ENCODE measurements around the gene IL18R1. TPM values are rescaled to one million over a fixed set of nuclear protein-coding genes. Genes with fewer than 3 reads are reported as not detected.
"Not testable (repeated sequence)": the region's sequence is repeated elsewhere in the genome, so short reads cannot be mapped to it uniquely, and the experiment has no call there.

The IL18R1 gene
- total and polyA plus RNA-seq, 2 donors (not counting 3 experiments of a cell fraction or from before 2014, with no cell fraction given) = 2.9 to 3.6 TPM

- DNase-seq (ENCODE audit: low read depth, low spot score) = no peak
- no peaks in the 10 kb centered on the region for H4K20me1 ChIP-seq (replicated peaks; ENCODE audit: control insufficient read depth, extremely low read depth, insufficient read depth, low read length)
- ChIA-PET POLR2A (no interaction called here), CTCF (no interaction called here)
- no peak overlapping the region for H3K9ac ChIP-seq (replicated peaks; ENCODE audit: extremely low read depth, insufficient read depth, low read length)
- no TSS peak for BruUV-seq (replicated peaks)
- H3K4me3 ChIP-seq (replicated peaks in 1 of 3; ENCODE audit: insufficient read depth in 1 of 3, low read depth in 1 of 3, low read length in 3 of 3) = no peak overlapping the region
- H3K27me3 ChIP-seq (ENCODE audit: control insufficient read depth in 2 of 2, insufficient read depth in 2 of 2, low read length in 2 of 2) = no peaks in the 10 kb centered on the region
- H3K79me2 ChIP-seq (ENCODE audit: control insufficient read depth, insufficient read depth, low read length) = no peaks in the 10 kb centered on the region
- H3K9me1 ChIP-seq (replicated peaks; ENCODE audit: control insufficient read depth, extremely low read depth, insufficient read depth, low read length) = no peaks in the 10 kb centered on the region
- no peak for FAIRE-seq
- no peak overlapping the region for H2AFZ ChIP-seq (ENCODE audit: low read depth, low read length)
- H3K9me3 ChIP-seq (replicated peaks; ENCODE audit: control insufficient read depth, insufficient read depth, low read length) = no peaks in the 10 kb centered on the region
- TF ChIP-seq POLR2A (IDR thresholded peaks at IDR 0.05; ENCODE audit: low read depth, low read length) (no peak), EZH2 (IDR thresholded peaks at IDR 0.05; ENCODE audit: borderline replicate concordance, low read depth, low read length, severe bottlenecking) (no peak), JUN (IDR thresholded peaks at IDR 0.05; ENCODE audit: borderline replicate concordance, insufficient read depth, insufficient read length, low read depth) (no peak), FOS (IDR thresholded peaks at IDR 0.05; ENCODE audit: borderline replicate concordance, insufficient read depth, low read length) (no peak), GATA2 (IDR thresholded peaks at IDR 0.05; ENCODE audit: insufficient read depth, insufficient read length, low read depth, low read length) (no peak), MAX (IDR thresholded peaks at IDR 0.05; ENCODE audit: insufficient read depth, insufficient read length) (no peak)
- intact Hi-C loops (cut with micrococcal nuclease) (no loop called here), dilution Hi-C loops (cut with MboI; ENCODE audit: extremely low pct_ligation_motif_present, low sequenced_read_pairs) (no loop called here)
- no peak overlapping the region for H3K4me2 ChIP-seq (ENCODE audit: insufficient read depth, low read length)
- peaks cover 34% of the 10 kb centered on the region for H3K4me1 ChIP-seq (ENCODE audit: control insufficient read depth, extremely low read depth, insufficient read depth, low read length)
- H3K27ac ChIP-seq (ENCODE audit: insufficient read depth, low read depth, low read length) = no peak overlapping the region
- H3K36me3 ChIP-seq (ENCODE audit: control insufficient read depth in 2 of 2, extremely low read depth in 1 of 2, insufficient read depth in 2 of 2, low read length in 2 of 2) = no peaks in the 10 kb centered on the region
These were observed 37.2 kb upstream of the IL18R1 start for GRCh38 chr2:102318437-102318836.

GRCh38 chr2:102321941-102322719, 33.5 kb upstream of the IL18R1 start:
- no peak for FAIRE-seq

GRCh38 chr2:102324914-102325313, 30.7 kb upstream of the IL18R1 start:
- H3K4me3 ChIP-seq (replicated peaks in 1 of 3; ENCODE audit: insufficient read depth in 1 of 3, low read depth in 1 of 3, low read length in 3 of 3); H3K27ac ChIP-seq (ENCODE audit: insufficient read depth, low read depth, low read length); H3K36me3 ChIP-seq (ENCODE audit: control insufficient read depth in 2 of 2, extremely low read depth in 1 of 2, insufficient read depth in 2 of 2, low read length in 2 of 2); H3K27me3 ChIP-seq (ENCODE audit: control insufficient read depth in 2 of 2, insufficient read depth in 2 of 2, low read length in 2 of 2); H4K20me1 ChIP-seq (replicated peaks; ENCODE audit: control insufficient read depth, extremely low read depth, insufficient read depth, low read length); CTCF ChIA-PET; FAIRE-seq; intact Hi-C loops (cut with micrococcal nuclease); H3K4me2 ChIP-seq (ENCODE audit: insufficient read depth, low read length); H3K79me2 ChIP-seq (ENCODE audit: control insufficient read depth, insufficient read depth, low read length); dilution Hi-C loops (cut with MboI; ENCODE audit: extremely low pct_ligation_motif_present, low sequenced_read_pairs); H3K9ac ChIP-seq (replicated peaks; ENCODE audit: extremely low read depth, insufficient read depth, low read length); H3K9me1 ChIP-seq (replicated peaks; ENCODE audit: control insufficient read depth, extremely low read depth, insufficient read depth, low read length); BruUV-seq (replicated peaks); POLR2A ChIA-PET; H3K9me3 ChIP-seq (replicated peaks; ENCODE audit: control insufficient read depth, insufficient read depth, low read length); H2AFZ ChIP-seq (ENCODE audit: low read depth, low read length); DNase-seq (ENCODE audit: low read depth, low spot score): not testable (repeated sequence)
- peaks cover 10% of the 10 kb centered on the region for H3K4me1 ChIP-seq (ENCODE audit: control insufficient read depth, extremely low read depth, insufficient read depth, low read length)

More at GRCh38 chr2:102321941-102322719, 33.5 kb upstream of the IL18R1 start:
- Histone ChIP-seq H3K4me3 (replicated peaks in 1 of 3; ENCODE audit: insufficient read depth in 1 of 3, low read depth in 1 of 3, low read length in 3 of 3) (no peak overlapping the region), H3K36me3 (ENCODE audit: control insufficient read depth in 2 of 2, extremely low read depth in 1 of 2, insufficient read depth in 2 of 2, low read length in 2 of 2) (no peaks in the 10 kb centered on the region), H3K79me2 (ENCODE audit: control insufficient read depth, insufficient read depth, low read length) (no peaks in the 10 kb centered on the region), H3K4me2 (ENCODE audit: insufficient read depth, low read length) (peak overlapping the region; percentile 3), H3K27ac (ENCODE audit: insufficient read depth, low read depth, low read length) (no peak overlapping the region), H3K4me1 (ENCODE audit: control insufficient read depth, extremely low read depth, insufficient read depth, low read length) (peaks cover 16% of the 10 kb centered on the region), H3K9ac (replicated peaks; ENCODE audit: extremely low read depth, insufficient read depth, low read length) (no peak overlapping the region), H4K20me1 (replicated peaks; ENCODE audit: control insufficient read depth, extremely low read depth, insufficient read depth, low read length) (no peaks in the 10 kb centered on the region), H3K27me3 (ENCODE audit: control insufficient read depth in 2 of 2, insufficient read depth in 2 of 2, low read length in 2 of 2) (no peaks in the 10 kb centered on the region), H3K9me1 (replicated peaks; ENCODE audit: control insufficient read depth, extremely low read depth, insufficient read depth, low read length) (no peaks in the 10 kb centered on the region), H2AFZ (ENCODE audit: low read depth, low read length) (peak overlapping the region; percentile 18), H3K9me3 (replicated peaks; ENCODE audit: control insufficient read depth, insufficient read depth, low read length) (no peaks in the 10 kb centered on the region)
- POLR2A ChIA-PET = no interaction called here
- no TSS peak for BruUV-seq (replicated peaks)
- CTCF ChIA-PET = interaction anchor here (0.7 to 1.2 kb wide), 4 partner anchors 11 to 82 kb away, joined by 3 read pairs; partner anchors contain the start of gene IL1RL1
- dilution Hi-C loops (cut with MboI; ENCODE audit: extremely low pct_ligation_motif_present, low sequenced_read_pairs) = no loop called here
- peak; percentile 51 for DNase-seq (ENCODE audit: low read depth, low spot score)
- intact Hi-C loops (cut with micrococcal nuclease) = no loop called here
- TF ChIP-seq MYC (IDR thresholded peaks at IDR 0.05; ENCODE audit: low read depth, low read length) (no peak), GATA2 (IDR thresholded peaks at IDR 0.05; ENCODE audit: insufficient read depth, insufficient read length, low read depth, low read length) (peak; percentile 54)

Data from endothelial cell of umbilical vein (primary cell).